Endothelial cell of umbilical vein (primary cell): ENCODE measurements around the gene SLC6A6. TPM values are rescaled to one million over a fixed set of nuclear protein-coding genes. Genes with fewer than 3 reads are reported as not detected.
A peak's percentile ranks its signal among the peaks of the same experiment; 100 is the strongest.

Experiments
- BruUV-seq: library from RNA; stranded (reverse); fragments of 400-500 nt; replicated peaks from 2 replicates; lab custom pipeline; 2021; lab: Mats Ljungman, UMichigan
- CTCF ChIA-PET: fragments of 300-600, 350-600 bp; sonication (Branson Sonifier 250); formaldehyde crosslinking; loops from one replicate; lab custom pipeline; 2021; ENCODE audit warnings: antibody characterized with exemption, inconsistent platforms; lab: Charles Lee
- POLR2A ChIA-PET: fragments of 300-600, 350-600 bp; sonication (Branson Sonifier 250); formaldehyde crosslinking; loops from one replicate; lab custom pipeline; 2021; ENCODE audit warnings: antibody characterized with exemption, inconsistent platforms; lab: Charles Lee
- DNase-seq: peaks from one replicate; pipeline ENCODE4 v3.0.0-alpha.2; 2011; ENCODE audit warnings: low read depth, low spot score
- FAIRE-seq: peaks from 2 replicates; lab custom pipeline; 2011; peaks lifted over from hg19 to GRCh38; lab: Jason Lieb, UNC
- H2AFZ ChIP-seq: 2 replicates; pipeline ENCODE4 v1.6.0; 2012; ENCODE audit warnings: low read depth, low read length, control low read depth, inconsistent platforms
- H3K27ac ChIP-seq: 2 replicates; pipeline ENCODE4 v1.5.1; 2011; ENCODE audit warnings: low read depth, mild to moderate bottlenecking, control low read depth, low read length, moderate library complexity; ENCODE audit not compliant: insufficient read depth
- H3K27me3 ChIP-seq, 2 experiments: 2 replicates each; pipeline versions ENCODE4 v1.6.0 to v1.6.1; 2011; ENCODE audit warnings: low read length in 2 of 2, mixed read lengths in 1 of 2; ENCODE audit not compliant: control insufficient read depth in 2 of 2, insufficient read depth in 2 of 2
- H3K36me3 ChIP-seq, 2 experiments: 2 replicates in 1 of 2; 3 replicates in 1 of 2; pipeline ENCODE4 v1.5.1; 2011; ENCODE audit warnings: low read length in 2 of 2, mild to moderate bottlenecking in 1 of 2, moderate library complexity in 1 of 2; ENCODE audit not compliant: control insufficient read depth in 2 of 2, insufficient read depth in 2 of 2; ENCODE audit errors: extremely low read depth in 1 of 2
- H3K4me1 ChIP-seq: 3 replicates; pipeline ENCODE4 v1.5.1; 2011; ENCODE audit warnings: mild to moderate bottlenecking, low read length; ENCODE audit not compliant: control insufficient read depth, insufficient read depth; ENCODE audit errors: extremely low read depth
- H3K4me2 ChIP-seq: 2 replicates; pipeline ENCODE4 v1.6.1; 2011; ENCODE audit warnings: low read length, control low read depth, mixed read lengths; ENCODE audit not compliant: insufficient read depth
- H3K4me3 ChIP-seq, 3 experiments: fragments of 200-600 bp in 1 of 3; sonication (generic), shearing (Covaris generic) in 1 of 3; replicated peaks in 1 of 3; 2 replicates each; pipeline ENCODE4 v1.5.1; 2011 to 2016; ENCODE audit warnings: control low read depth in 3 of 3, low read length in 3 of 3, mild to moderate bottlenecking in 2 of 3, inconsistent platforms in 1 of 3, low read depth in 1 of 3, moderate library complexity in 1 of 3; ENCODE audit not compliant: insufficient read depth in 1 of 3
- H3K79me2 ChIP-seq: 2 replicates; pipeline ENCODE4 v1.6.0; 2012; ENCODE audit warnings: low read length, inconsistent platforms; ENCODE audit not compliant: control insufficient read depth, insufficient read depth
- H3K9ac ChIP-seq: replicated peaks from 2 replicates; pipeline ENCODE3; 2011; ENCODE audit warnings: low read length, control low read depth; ENCODE audit not compliant: insufficient read depth; ENCODE audit errors: extremely low read depth
- H3K9me1 ChIP-seq: replicated peaks from 3 replicates; pipeline ENCODE4 v1.6.0; 2011; ENCODE audit warnings: mild to moderate bottlenecking, low read length; ENCODE audit not compliant: control insufficient read depth, insufficient read depth; ENCODE audit errors: extremely low read depth
- H3K9me3 ChIP-seq: replicated peaks from 2 replicates; pipeline ENCODE4 v1.5.1; 2012; ENCODE audit warnings: low read length, inconsistent platforms; ENCODE audit not compliant: control insufficient read depth, insufficient read depth
- H4K20me1 ChIP-seq: replicated peaks from 2 replicates; pipeline ENCODE3; 2011; ENCODE audit warnings: mild to moderate bottlenecking, low read length; ENCODE audit not compliant: control insufficient read depth, insufficient read depth; ENCODE audit errors: extremely low read depth
- EZH2 ChIP-seq: IDR thresholded peaks from 2 replicates; pipeline ENCODE4 v1.6.1; 2012; ENCODE audit warnings: borderline replicate concordance, low read depth, mild to moderate bottlenecking, moderate library complexity, low read length, inconsistent platforms; ENCODE audit not compliant: severe bottlenecking
- FOS ChIP-seq: IDR thresholded peaks from 2 replicates; pipeline ENCODE4 v1.6.1; 2011; ENCODE audit warnings: mild to moderate bottlenecking, low read length, moderate library complexity, borderline replicate concordance; ENCODE audit not compliant: insufficient read depth
- GATA2 ChIP-seq: IDR thresholded peaks from 2 replicates; pipeline ENCODE4 v1.7.0; 2011; ENCODE audit warnings: low read depth, mild to moderate bottlenecking, moderate library complexity, mixed read lengths, low read length; ENCODE audit not compliant: insufficient read length, insufficient read depth
- JUN ChIP-seq: IDR thresholded peaks from 2 replicates; pipeline ENCODE4 v1.6.1; 2011; ENCODE audit warnings: borderline replicate concordance, low read depth; ENCODE audit not compliant: insufficient read length, insufficient read depth
- MYC ChIP-seq: IDR thresholded peaks from one replicate; pipeline ENCODE4 v1.6.1; 2011; ENCODE audit warnings: mild to moderate bottlenecking, low read depth, low read length
- POLR2A ChIP-seq: IDR thresholded peaks from 2 replicates; pipeline ENCODE4 v1.6.1; 2012; ENCODE audit warnings: low read depth, mild to moderate bottlenecking, control low read depth, low read length
- POLR2AphosphoS5 ChIP-seq: IDR thresholded peaks from 2 replicates; pipeline ENCODE4 v1.6.1; 2012; ENCODE audit warnings: low read depth, mild to moderate bottlenecking, control low read depth, low read length, moderate library complexity; ENCODE audit not compliant: insufficient read depth
- dilution Hi-C: fragments of 300-500 bp; cut with MboI; formaldehyde crosslinking; loops from one replicate; pipeline ENCODE4 v1.15.0; 2019; ENCODE audit warnings: low sequenced_read_pairs; ENCODE audit not compliant: extremely low pct_ligation_motif_present
- intact Hi-C: fragments of 100-400 bp; cut with micrococcal nuclease; formaldehyde crosslinking; loops from one replicate; pipeline ENCODE4 v1.10.0; 2022
- polyA plus RNA-seq, 4 experiments: library from polyadenylated mRNA; depleted of rRNA in 3 of 4; stranded (reverse) in 3 of 4; unstranded in 1 of 4; fragments of >200 nt; gene quantifications; 2 replicates each; pipeline versions ENCODE4 v1.2.1 to v1.2.3, GENCODE V29; 2011 to 2012; ENCODE audit warnings: missing spikeins in 1 of 4
- total RNA-seq: library from RNA; stranded (reverse); gene quantifications from 2 replicates; pipeline ENCODE4 v1.2.3, GENCODE V29; 2021
- TF ChIP-seq, protein P1 (sequence below), 2 donors: IDR thresholded peaks; 1 replicate in 1 of 2; 2 replicates in 1 of 2; pipeline ENCODE4 v1.5.1; 2011; ENCODE audit warnings: low read length in 2 of 2, mild to moderate bottlenecking in 2 of 2, moderate library complexity in 2 of 2, control low read depth in 1 of 2, inconsistent platforms in 1 of 2, low read depth in 1 of 2; ENCODE audit not compliant: insufficient read depth in 1 of 2; ENCODE audit errors: extremely low read depth in 1 of 2
- TF ChIP-seq, protein P2 (sequence below): IDR thresholded peaks from 2 replicates; pipeline ENCODE4 v1.6.1; 2011; ENCODE audit not compliant: insufficient read depth, insufficient read length

SLC6A6 gene
- total and polyA plus RNA-seq, 2 donors (not counting 3 experiments of a cell fraction or from before 2014, with no cell fraction given), result 25.7 to 38.0 TPM

DNA sequence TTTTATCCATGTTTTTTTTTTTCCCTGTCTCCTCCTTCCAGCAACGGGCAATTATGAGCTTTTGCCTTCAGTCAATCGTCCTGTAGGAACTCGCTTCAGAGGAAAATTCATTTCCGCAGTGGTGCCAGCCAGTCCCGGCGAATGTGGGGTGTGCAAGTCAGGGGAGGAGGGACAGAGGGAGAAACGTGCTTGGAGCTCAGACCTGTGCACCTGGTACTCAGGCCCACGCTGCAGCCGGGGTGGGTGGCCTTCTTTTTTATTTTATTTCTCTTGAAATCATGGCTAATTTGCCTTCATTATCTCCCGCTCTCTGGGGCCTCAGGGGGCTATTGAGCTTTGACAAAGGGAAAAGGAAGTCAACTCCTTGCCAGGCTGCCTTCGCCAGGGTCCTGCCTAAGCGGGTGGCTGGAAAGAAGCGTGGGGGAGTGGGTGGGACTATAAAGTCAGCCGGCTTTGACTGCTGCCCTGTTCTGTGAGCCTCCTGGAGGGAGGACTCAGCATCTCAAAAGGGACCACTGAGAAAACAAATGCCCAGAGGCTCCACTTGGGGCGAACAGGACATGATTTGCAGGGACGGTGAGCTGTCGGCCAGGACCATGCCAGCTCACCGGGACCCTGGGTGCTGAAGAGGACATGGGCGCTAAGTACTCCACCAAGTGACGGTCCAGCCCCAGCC is 132.2 kb downstream of the SLC6A6 start:
- peak overlapping the region; percentile 58 for H2AFZ ChIP-seq
- DNase-seq, result no peak
- ChIA-PET CTCF (interaction anchor here (0.6 to 1.1 kb wide), 3 partner anchors 14 to 25 kb away, joined by 3 read pairs; no protein-coding TSS in a partner anchor), POLR2A (no interaction called here)
- H3K4me1 ChIP-seq, result no peaks in the 10 kb centered on the region
- peaks cover 0 to 4% of the 10 kb centered on the region in 2 experiments for H3K27me3 ChIP-seq
- H3K79me2 ChIP-seq, result no peaks in the 10 kb centered on the region
- H3K4me3 ChIP-seq, result no peak overlapping the region
- no peaks in the 10 kb centered on the region for H3K9me3 ChIP-seq
- TF ChIP-seq EZH2 (no peak), JUN (no peak), FOS (no peak), POLR2A (no peak), MYC (no peak), POLR2AphosphoS5 (no peak), GATA2 (no peak)
- TF ChIP-seq, protein P1, sequence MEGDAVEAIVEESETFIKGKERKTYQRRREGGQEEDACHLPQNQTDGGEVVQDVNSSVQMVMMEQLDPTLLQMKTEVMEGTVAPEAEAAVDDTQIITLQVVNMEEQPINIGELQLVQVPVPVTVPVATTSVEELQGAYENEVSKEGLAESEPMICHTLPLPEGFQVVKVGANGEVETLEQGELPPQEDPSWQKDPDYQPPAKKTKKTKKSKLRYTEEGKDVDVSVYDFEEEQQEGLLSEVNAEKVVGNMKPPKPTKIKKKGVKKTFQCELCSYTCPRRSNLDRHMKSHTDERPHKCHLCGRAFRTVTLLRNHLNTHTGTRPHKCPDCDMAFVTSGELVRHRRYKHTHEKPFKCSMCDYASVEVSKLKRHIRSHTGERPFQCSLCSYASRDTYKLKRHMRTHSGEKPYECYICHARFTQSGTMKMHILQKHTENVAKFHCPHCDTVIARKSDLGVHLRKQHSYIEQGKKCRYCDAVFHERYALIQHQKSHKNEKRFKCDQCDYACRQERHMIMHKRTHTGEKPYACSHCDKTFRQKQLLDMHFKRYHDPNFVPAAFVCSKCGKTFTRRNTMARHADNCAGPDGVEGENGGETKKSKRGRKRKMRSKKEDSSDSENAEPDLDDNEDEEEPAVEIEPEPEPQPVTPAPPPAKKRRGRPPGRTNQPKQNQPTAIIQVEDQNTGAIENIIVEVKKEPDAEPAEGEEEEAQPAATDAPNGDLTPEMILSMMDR (IDR thresholded peaks at IDR 0.05; ENCODE audit: extremely low read depth in 1 of 2, insufficient read depth in 1 of 2, low read depth in 1 of 2, low read length in 2 of 2), result no peak
- TF ChIP-seq, protein P2, sequence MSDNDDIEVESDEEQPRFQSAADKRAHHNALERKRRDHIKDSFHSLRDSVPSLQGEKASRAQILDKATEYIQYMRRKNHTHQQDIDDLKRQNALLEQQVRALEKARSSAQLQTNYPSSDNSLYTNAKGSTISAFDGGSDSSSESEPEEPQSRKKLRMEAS, result no peak
- dilution Hi-C loops, result no loop called here
- no TSS peak for BruUV-seq
- H3K9ac ChIP-seq, result no peak overlapping the region
- no peak overlapping the region for H3K4me2 ChIP-seq
- no peaks in the 10 kb centered on the region for H3K9me1 ChIP-seq
- intact Hi-C loops, result no loop called here
- H4K20me1 ChIP-seq, result no peaks in the 10 kb centered on the region
- FAIRE-seq, result no peak
- H3K36me3 ChIP-seq, result no peaks in the 10 kb centered on the region
- no peak overlapping the region for H3K27ac ChIP-seq
